Measurements from ENCODE around the gene TBC1D1. TPM values are rescaled to one million over a fixed set of nuclear protein-coding genes. Genes with fewer than 3 reads are reported as not detected.

Gene TBC1D1
- total and polyA plus RNA-seq, 2 experiments from 2014 or later, result 53.9 to 151 TPM

- H3K4me1 Mint-ChIP-seq, result peaks cover 12% of the 10 kb centered on the region
- peaks cover 3% of the 10 kb centered on the region for H3K27me3 Mint-ChIP-seq (ENCODE audit: insufficient read depth, low read depth, poor library complexity)
- no peak overlapping the region for H3K4me3 Mint-ChIP-seq
- no peaks in the 10 kb centered on the region; the same call in 2 of the 3 replicates for H3K9me3 Mint-ChIP-seq
- no peak for DNase-seq (ENCODE audit: low spot score)
- Histone ChIP-seq H2AFZ (no peak overlapping the region), H3K9me2 (ENCODE audit: insufficient read depth) (peaks cover 8% of the 10 kb centered on the region; the same call in 1 of the 2 replicates), H4K20me1 (replicated peaks; ENCODE audit: insufficient read depth) (no peaks in the 10 kb centered on the region), H3K4me1 (ENCODE audit: insufficient read depth) (no peaks in the 10 kb centered on the region), H3F3A (replicated peaks; ENCODE audit: low read depth) (no peaks in the 10 kb centered on the region), H3K27me3 (ENCODE audit: insufficient read depth) (no peaks in the 10 kb centered on the region), H3K4me2 (no peak overlapping the region), H3K27ac (ENCODE audit: low read depth) (no peak overlapping the region), H3K36me3 (ENCODE audit: insufficient read depth) (no peaks in the 10 kb centered on the region), H3K79me2 (replicated peaks; ENCODE audit: insufficient read depth) (no peaks in the 10 kb centered on the region), H3K4me3 (no peak overlapping the region)
- H3K36me3 Mint-ChIP-seq (ENCODE audit: low read depth), result no peaks in the 10 kb centered on the region
- ATAC-seq, result no peak
- H3K27ac Mint-ChIP-seq, result no peak overlapping the region
- TF ChIP-seq JUNB (IDR thresholded peaks at IDR 0.05; ENCODE audit: unreplicated experiment) (no peak), ZNF114 (CRISPR knock-in tag; IDR thresholded peaks at IDR 0.05) (no peak), STAT1 (IDR thresholded peaks at IDR 0.05; ENCODE audit: unreplicated experiment) (no peak), EZH2 (IDR thresholded peaks at IDR 0.05; ENCODE audit: low read depth, unreplicated experiment) (no peak), CTCF (conservative IDR thresholded peaks at IDR 0.05; ENCODE audit: low read depth in 2 of 2) (no peak), EZH2phosphoT487 (IDR thresholded peaks at IDR 0.05; ENCODE audit: unreplicated experiment) (no peak), ZNF331 (CRISPR knock-in tag; IDR thresholded peaks at IDR 0.05; ENCODE audit: low read depth) (no peak), CREB1 (CRISPR knock-in tag; IDR thresholded peaks at IDR 0.05; ENCODE audit: low read depth) (no peak), REST (IDR thresholded peaks at IDR 0.05; ENCODE audit: unreplicated experiment) (no peak), POLR2AphosphoS5 (IDR thresholded peaks at IDR 0.05; ENCODE audit: low read depth) (no peak), ZNF462 (CRISPR knock-in tag; IDR thresholded peaks at IDR 0.05) (no peak), ETS1 (IDR thresholded peaks at IDR 0.05) (no peak), NANOG (IDR thresholded peaks at IDR 0.05; ENCODE audit: borderline replicate concordance) (no peak)
Measured at GRCh38 chr4:38149997-38150671, 259.2 kb downstream of the TBC1D1 start.

All from GM23338 (cell line).